Stimulated activated CD4-positive, alpha-beta T cell treated with anti-CD3 and anti-CD28 coated beads, Interleukin-4, amount 100 ng/mL, for 1 hour (primary cell): ENCODE data around the gene MAP4K5.
A peak's percentile ranks its signal among the peaks of the same experiment; 100 is the strongest.
"Not testable (repeated sequence)": the region's sequence is repeated elsewhere in the genome, so short reads cannot be mapped to it uniquely, and the experiment has no call there.

Experiments
- DNase-seq: peaks from one replicate; pipeline ENCODE4 v3.0.0-alpha.2; 2020

Gene MAP4K5

DNA sequence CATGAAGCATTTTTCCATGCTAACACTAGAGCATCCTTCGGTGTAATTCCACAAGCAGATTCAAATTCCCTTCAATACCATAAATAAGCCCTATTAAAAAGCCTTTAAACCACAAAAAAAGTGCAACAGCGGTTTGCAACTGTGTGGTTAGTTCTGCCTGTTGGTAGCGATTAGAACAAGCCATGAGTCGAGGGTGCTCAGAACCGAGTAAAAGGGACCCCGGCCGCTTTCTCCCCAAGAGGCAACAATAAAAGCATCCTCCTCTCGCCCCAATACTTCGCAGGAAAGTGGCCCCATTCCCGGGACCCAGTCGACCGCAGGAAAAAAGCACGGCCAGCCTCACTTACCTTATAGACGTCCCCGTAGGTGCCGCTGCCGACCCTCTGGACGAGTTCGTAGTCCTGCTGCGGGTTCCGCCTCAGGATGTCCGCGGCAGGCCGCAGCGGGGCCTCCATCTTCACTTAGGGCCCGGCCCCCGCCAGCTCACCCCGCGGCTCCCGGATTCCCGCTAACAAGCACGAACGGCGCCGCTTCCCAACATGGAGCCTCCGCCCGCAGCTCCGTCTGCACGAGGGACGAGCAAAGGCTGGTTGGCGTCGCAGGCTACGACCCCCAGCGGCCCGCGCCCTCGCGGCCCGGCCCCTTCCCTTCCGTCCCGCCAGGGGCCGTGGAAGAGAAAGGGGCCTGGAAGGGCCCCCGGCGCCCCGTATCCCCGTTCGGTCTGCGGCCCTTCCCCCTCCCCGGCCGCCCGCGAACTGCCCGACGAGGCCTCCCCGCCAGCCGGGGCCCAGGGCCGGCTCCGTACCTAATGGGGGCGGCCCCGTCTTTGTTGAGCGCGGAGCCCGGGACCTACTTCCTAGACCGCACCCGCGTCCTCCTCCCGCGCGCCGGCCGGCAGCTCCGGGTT, 521 bp downstream of the MAP4K5 start:
- no peak for DNase-seq

DNA sequence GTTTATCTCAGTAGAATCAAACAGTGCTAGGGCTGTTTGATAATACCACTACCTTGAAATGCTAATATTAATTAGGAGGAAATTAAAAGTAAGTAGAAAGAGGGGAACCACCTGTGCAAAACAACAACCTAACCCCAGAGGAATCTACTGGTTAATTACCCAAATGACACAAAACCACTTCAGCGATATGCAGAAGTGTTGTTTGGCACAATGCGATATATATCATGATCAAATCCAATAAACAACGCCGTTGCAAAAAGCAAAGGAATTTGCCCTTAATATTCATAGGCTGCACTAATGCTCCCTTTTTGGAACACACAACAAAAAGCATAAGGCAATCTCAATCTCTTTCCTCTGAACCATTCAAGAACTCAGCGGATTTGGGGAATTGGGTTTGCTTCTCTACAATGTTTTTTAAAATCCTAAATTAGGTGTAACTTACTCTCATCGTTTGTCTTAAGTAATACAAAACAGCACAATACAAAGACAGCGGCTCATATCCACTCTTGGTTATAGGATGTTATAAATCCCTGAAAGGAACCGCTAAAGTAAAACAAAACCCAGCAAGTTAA, 1.5 kb downstream of the MAP4K5 start:
- no peak for DNase-seq

DNA sequence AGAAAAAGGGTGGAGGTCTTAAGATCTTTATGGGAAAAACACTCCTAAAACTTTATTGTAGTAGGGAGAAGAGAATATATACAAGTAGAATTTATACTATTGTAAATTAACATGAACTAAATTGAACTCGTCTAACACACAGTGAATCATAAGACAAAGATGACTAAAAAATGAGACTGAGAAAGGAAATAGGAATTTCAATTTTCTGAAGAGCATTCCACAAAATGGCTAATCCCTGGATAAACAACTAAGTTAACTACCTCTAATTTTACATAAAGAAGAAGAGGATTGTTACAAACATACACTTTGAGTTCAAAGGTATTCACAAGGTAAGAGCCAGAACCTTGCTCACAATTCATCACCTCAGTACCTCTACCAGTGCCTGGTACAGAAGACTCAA, 2.0 kb downstream of the MAP4K5 start:
- DNase-seq: no peak

DNA sequence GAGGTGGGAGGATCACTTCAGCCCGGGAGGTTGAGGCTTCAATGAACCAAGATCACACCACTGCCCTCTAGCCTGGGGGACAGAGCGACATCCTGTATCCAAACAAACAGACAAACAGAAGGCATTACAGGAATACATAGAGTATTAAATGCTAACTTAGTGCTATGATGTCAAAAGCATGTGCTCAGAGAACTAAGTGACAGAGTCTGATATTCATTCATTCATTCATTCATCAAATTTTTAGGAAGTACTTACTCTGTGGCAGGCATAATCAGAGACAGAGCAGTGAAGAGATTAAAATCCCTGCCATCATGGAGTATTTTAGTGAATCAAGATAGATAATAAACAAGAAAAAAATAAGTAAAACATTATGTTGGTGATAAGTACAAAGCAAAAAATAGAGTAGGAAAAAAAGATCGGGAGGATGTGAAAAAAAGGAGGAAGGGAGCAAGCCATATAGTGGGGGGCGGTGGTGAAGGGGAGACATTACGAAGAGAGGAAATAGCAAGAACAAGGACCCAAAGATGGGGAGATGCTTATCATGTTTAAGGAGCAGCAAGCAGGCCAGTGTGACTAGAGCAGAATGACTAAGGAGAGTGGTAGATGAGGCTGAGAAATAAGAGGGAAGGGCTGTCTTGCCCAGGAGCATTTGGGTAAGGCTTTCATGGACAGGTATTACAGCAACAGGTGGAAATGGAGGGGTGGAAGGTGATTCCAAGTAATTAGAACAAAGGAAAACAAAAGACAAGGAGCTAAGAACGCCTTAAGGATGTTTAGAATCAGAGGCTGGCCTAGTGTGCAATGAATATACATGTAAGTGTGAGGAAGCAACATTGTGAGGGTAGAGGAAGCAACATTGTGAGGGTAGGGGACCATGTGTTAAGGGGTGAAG, 2.8 kb downstream of the MAP4K5 start:
- no peak for DNase-seq

DNA sequence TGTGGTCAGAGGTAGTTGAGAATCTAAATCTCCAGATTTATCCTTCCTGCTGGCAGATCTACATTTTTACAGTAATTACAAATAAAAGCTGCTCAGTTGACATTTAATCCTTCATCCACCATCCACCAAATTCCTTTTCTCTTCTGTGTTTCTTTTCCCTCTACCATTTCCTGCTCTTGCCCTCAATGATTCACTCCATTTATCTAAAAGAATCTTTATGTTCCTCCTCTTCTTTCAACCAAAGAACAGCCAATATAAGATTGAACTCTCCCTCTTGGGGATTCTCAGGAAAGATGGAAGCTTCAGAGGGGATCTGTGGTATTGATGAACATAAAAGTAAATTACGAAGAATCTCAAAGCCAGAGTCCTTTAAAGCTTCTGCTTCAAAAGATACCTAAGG, 4.4 kb downstream of the MAP4K5 start:
- DNase-seq: no peak

DNA sequence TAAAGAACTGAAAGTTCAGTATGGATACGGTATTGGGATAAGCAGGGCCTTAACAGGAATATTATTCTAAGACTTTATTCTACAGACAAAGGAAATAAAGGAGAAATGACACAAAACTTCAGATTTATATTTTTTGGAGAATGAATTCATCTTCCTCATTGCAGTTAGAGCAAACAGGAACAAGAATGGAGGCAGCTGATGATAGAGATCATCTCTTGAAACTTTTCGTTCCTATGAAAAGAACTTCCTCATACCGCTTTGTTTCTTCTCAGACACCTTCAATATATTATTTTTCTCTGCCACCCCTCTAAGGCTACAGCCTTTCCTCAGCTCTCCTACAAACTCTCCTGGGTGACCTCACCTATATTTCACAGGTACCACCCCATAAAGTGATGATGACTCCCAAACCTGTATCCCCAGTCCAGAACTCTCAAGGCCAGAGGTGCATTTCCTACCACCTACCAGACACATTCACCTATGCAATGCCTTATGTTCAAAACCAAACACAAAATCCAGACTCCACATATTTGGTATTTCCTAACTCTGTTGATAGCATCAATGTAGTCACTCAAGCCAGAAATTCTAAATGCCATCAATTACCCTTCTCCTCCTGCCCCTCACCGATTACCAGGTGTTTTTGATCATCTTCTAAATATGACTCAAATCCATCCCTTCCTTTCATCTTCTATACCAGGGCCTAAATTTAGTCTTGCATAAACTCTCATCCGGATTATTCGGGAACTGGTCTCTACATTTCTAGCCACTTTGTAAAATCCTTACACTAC, 7.4 kb downstream of the MAP4K5 start:
- DNase-seq: no peak

DNA sequence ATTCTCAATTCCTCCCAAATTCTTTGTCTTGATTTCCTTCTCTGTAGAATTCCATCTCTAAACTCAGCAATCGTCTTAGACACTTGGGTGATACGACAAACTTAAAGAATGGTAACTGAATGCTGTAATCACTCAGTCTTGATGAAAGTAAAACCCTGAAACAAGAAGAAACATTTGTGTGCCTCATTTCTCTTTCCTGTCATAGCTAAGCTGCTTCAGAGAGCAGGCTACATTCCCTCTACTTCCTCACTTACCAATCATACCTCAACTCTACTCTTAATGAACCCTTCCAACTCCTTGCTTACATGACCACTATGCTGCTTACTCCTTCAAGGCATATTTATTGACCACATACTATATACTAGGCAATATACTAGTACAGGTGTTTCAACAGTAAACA, 8.3 kb downstream of the MAP4K5 start:
- no peak for DNase-seq

DNA sequence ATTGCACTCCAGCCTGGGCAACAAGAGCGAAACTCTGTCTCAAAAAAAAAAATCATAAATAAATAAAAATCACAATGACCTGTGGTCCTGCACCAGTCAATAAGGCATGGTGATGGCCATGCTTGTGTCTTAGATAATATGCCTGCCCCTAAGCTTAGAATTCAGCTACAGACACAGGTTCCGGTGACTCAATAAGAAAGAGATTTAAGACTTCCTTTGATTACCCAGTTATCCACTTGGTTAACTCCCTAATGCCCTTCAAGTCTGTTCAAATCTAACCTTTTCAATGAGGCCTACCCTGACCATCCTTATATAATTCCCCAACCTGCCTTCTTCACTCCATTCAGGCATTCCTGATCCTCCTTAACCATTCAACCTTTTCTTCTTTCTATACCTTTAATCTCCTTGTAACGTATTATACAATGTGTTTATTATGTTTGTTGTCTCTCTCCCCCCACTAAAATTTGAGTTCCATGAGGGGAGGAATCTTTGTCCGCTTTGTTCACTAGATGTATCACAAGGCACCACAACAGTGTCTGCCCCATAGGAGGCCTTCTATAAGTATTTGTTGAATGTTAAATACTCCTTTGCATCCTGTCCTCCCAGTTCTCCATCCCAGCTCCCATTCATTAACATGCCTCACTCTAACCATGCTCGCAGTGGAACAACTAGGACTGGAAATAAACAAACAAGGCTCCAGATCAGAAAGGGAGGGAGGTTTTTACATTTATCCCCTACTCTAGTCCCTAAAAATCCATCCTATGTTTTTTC, 8.9 kb downstream of the MAP4K5 start:
- DNase-seq: no peak

DNA sequence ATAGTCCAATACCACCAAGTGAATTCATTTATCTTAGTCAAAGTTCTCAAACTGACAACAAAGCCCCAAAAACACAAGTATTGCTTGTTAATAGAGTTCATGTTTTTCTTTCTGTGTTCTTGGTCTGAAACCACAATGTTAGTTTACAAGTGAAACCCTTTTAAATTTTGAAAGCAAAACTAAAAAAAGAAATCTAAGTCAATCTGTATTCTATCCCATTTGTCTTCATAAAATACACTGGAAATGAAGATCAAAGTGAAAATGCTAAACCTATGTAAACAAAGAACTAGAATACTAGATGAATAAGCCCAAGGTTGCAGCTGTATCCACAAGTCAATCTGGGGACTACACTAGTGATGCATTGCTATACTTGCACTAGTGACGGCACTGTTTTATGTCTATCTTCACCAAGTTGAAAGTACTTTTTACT, 10.4 kb downstream of the MAP4K5 start:
- DNase-seq: no peak

DNA sequence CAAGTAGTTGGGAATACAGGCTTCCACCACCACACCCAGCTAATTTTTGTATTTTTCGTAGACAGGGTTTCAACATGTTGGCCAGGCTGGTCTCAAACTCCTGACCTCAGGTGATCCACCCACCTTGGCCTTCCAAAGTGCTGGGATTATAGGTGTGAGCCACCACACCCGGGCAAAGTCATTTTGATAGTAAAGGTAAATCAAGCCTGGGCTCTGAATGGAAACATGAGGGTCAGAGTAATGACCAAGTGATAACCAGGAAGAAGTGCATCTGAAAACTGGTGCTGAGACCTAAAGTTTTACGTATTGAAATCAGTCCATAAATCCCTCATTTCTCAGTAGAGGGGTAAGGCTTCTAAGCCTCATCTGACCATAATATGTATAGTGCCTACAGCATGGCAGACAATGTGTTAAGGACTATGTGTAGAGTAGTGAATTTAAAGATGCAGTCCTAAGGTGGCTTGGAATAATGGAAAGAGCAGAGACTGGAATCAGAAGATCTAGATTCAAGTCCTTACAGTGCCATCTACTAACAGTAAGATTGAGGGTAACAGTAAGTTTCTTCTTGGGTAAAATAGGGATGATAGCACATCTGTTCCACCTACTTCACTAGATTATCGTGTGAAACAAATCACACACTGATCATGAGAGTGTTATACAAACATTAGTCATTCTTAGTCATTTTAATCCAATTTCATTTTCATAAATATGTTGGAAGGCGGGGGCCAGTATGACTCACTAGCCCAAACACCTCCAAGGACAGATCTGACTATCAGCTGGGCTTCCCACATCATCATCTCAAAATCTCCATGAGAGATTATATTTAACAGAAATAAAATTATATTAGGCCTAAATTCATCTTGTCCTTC, 11.2 kb downstream of the MAP4K5 start:
- DNase-seq: peak; percentile 63

DNA sequence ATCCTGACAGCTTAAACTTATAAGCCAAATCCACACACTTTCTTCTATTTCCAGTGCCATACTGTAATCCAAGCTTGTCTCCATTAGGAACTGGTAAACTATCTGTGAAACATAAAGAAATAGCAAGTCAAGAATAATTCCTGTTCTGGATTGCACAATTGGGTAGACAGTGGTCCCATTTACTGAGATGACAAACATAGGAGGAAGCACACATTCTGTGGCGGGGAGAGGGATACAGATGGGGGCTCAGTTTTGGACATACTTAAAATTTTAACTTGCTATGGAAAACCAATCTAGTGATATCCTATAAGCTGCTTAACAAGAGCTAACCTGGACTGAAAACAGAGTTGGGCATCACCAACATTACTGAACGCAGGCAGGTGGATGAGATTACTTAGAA, 16.3 kb downstream of the MAP4K5 start:
- no peak for DNase-seq

DNA sequence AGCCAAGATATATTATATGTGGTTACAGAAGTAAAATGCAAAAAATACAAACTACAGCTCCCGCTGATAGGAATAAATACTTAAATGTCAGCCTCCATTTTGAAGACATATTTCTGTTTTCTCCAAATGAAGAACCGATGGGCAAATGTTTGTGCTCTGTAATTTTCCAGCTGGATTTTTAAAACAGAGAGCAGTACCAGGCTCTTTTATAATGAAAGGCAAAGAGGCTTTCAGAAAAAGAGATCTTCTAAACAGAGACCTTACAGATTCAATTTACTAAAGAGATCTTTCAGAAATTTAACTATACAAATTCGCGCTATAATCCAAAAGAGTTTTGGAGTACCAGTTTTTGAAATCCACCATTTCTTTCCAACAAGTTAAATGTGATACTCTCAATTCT, 19.9 kb downstream of the MAP4K5 start:
- no peak for DNase-seq

DNA sequence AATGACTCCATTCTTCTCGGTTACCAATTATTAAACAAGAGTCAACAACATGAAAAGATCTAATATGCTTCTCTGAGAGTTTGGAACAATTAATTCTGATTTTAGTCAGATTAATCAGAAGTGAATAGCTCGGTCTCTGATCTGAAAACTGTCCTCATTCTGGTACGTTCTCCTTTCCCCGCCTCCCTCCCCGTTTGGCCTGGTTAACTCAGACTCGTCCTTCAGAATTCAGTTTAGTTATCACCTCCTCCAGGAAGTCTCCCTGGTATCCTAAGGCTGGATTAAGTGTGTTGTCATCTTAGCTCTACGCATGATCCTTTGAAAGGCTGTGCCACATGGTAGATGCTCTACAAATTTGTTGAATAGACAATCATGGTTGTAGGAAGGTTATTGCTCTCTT, 22.2 kb downstream of the MAP4K5 start:
- DNase-seq: no peak

DNA sequence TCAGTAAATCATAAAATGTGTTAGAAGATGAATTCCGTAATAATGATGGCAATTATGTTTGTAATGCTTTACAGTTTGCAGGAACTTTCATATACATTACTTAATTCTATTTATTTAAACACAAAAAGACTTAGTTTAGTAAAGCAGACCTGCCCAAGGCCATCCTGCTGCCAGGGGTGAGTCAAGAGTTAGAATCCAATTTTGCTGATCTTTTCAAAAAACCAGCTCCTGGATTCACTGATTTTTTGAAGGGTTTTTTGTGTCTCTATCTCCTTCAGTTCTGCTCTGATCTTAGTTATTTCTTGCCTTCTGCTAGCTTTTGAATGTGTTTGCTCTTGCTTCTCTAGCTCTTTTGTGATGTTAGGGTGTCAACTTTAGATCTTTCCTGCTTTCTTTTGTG, 25.3 kb downstream of the MAP4K5 start:
- not testable (repeated sequence) for DNase-seq

DNA sequence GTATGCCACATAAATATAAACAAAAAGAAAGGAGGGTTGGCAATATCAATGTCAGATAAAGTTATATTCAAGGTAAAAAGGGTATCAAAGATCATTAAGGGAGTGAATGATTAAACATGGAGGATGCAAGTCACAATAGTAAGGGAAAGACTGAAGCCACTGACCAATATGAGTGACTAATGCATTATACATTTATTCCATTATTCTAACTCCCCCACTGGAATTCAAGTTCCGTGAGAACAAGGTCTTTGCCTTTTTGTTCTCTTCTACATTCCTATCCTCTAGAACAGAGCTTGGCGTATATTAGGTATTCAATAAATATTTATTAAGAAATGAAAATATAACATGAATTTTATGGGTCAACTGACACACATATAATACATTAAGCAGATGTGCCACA, 30.7 kb downstream of the MAP4K5 start:
- no peak for DNase-seq

DNA sequence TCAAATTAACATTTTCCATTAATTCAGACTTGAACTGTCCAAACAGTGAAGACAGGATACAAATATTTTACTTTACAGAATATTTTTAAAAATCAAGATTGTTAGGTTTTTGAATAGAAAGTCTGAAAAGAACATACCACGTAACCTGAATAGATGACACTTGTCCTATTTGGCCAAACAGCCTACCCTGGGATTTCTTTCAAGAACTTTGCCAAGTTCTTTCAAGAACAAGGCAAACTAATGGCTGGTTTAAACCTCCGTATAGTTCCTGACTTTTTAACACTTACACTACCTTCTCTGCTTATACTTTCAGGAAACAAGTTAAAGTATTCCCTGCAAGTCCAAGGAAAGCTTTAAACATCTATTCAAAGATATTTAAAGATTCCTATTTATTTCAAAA, 35.0 kb downstream of the MAP4K5 start:
- DNase-seq: no peak

DNA sequence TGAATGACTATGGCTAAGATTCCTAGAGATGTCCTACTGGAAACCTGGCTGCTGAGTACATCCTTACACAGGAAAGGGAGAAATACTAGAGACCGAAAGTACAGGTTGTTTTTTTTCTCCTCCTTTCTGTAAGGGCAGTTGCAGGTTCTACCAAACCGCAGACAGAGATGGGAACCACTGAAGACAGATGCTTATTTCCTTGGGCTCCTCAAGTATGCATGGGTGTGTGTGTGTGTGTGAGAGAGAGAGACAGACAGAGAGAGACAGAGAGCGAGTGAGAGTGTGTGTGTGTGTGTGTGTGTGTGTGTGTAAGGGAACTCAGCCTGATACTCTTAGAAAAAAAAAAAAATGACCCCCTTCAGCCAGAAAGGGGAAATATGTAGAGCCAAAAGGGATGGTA, 42.5 kb downstream of the MAP4K5 start:
- no peak for DNase-seq

DNA sequence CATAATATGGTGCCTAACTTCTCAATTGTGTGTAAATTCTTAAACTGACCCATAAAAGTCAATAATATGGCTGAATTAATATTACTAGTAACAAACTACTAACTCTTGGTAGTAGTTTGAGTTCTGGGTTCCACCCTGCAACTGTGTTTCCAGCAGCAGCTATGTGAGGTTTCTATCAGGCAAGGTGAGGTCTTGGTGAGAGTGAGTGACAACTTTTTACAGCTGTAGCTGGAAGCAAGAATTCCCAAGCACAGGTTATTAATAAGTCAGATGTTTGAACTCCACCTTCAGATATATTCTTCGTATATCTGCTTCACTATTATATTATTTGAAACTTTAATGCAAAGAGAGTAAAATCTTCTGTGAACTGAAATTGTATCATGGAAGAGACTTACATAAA, 43.8 kb downstream of the MAP4K5 start:
- no peak for DNase-seq

DNA sequence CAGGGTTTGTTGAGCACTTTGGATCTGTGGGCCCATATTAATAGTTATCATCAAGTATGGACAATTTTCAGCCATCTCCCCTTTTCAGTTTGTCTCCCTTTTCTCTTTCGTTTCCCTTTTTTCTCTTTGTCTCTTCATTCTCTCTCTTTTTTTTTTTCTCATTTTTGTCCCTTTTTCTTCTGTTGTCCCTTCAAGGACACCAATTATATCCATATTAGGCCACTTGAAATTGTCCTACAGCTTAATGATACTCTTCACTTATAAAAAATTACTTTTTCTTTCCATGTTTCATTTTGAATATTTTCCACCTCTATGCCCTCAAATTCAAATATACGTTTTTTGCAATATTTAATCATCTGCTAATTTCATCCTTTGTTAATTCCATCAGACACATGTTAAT, 53.3 kb downstream of the MAP4K5 start:
- no peak for DNase-seq

DNA sequence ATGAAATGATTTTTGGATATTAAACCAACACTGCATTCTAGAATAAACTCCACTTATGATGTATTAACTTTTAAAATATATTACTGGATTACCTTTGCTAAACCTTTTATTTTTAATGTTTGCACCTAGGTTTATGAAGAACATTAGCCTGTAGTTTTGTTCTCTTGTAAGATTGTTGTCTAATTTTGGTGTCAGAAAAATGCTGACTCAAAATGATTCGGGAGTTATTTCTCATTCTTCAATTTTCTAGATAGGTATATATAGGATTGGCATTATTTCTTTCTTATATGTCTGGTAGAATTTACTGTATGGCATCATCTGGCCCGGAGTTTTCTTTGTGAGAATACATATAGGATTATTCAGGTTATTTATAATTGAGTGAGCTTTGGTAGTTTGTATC, 54.6 kb downstream of the MAP4K5 start:
- DNase-seq: no peak

DNA sequence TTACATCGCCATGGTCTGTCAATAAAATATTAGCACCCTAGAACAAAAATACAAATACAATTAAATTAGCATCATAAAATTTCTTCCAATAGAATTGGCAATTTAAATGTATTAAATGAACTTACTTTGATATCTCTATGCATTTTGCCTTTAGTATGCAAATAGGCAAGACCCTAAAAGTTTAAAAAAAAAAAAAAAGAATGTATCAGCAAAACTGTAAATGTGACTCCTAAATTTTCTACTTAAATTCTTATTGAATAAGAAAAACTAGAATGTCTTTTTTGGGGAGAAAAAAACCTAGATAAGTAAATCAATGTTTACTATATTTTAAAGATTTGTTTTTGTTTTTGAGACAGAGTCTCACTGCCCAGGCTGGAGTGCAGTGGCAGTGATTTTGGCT, 56.2 kb downstream of the MAP4K5 start:
- no peak for DNase-seq
